OCI-LY7 (cell line): ENCODE measurements around the gene CPHXL2. TPM values are rescaled to one million over a fixed set of nuclear protein-coding genes. Genes with fewer than 3 reads are reported as not detected.
A peak's percentile ranks its signal among the peaks of the same experiment; 100 is the strongest.

Experiments
- BruUV-seq: library from RNA; stranded (reverse); fragments of 400-500 nt; replicated peaks from 2 replicates; lab custom pipeline; 2021; lab: Mats Ljungman, UMichigan
- CTCF ChIA-PET: fragments of 300-600 bp; sonication (Branson Sonifier 250); formaldehyde crosslinking; loops from one replicate; lab custom pipeline; 2022; ENCODE audit warnings: antibody characterized with exemption; ENCODE audit not compliant: unreplicated experiment; lab: Charles Lee
- POLR2A ChIA-PET: fragments of 300-600 bp; sonication (Branson Sonifier 250); formaldehyde crosslinking; loops from one replicate; lab custom pipeline; 2022; ENCODE audit warnings: antibody characterized with exemption; lab: Charles Lee
- DNase-seq: peaks from one replicate; pipeline ENCODE4 v3.0.0-alpha.2; 2015; ENCODE audit warnings: low spot score
- H2AFZ ChIP-seq: fragments of 200-600 bp; sonication (generic), shearing (Covaris generic); 2 replicates; pipeline ENCODE4 v1.6.1; 2014; ENCODE audit warnings: mild to moderate bottlenecking, antibody characterized with exemption, low read length, moderate library complexity
- H3K27ac ChIP-seq: fragments of 200-600 bp; sonication (generic); 2 replicates; pipeline ENCODE4 v1.5.1; 2014; ENCODE audit warnings: mixed run types, low read depth, mild to moderate bottlenecking, moderate library complexity, low read length, inconsistent platforms; ENCODE audit not compliant: poor library complexity, severe bottlenecking
- H3K36me3 ChIP-seq: fragments of 200-600 bp; sonication (generic); 2 replicates; pipeline ENCODE4 v1.6.1; 2014; ENCODE audit warnings: mild to moderate bottlenecking, antibody characterized with exemption, low read length, moderate library complexity, mixed read lengths; ENCODE audit not compliant: insufficient read depth
- H3K4me1 ChIP-seq: fragments of 200-600 bp; sonication (generic); 2 replicates; pipeline ENCODE4 v1.5.1; 2014; ENCODE audit warnings: mild to moderate bottlenecking, low read length; ENCODE audit not compliant: insufficient read depth, poor library complexity, severe bottlenecking
- H3K4me2 ChIP-seq: fragments of 200-600 bp; sonication (generic); 2 replicates; pipeline ENCODE4 v1.6.1; 2014; ENCODE audit warnings: mild to moderate bottlenecking, low read length
- H3K4me3 ChIP-seq: fragments of 200-600 bp; sonication (generic); 2 replicates; pipeline ENCODE4 v1.5.1; 2014; ENCODE audit warnings: mild to moderate bottlenecking, low read depth, low read length; ENCODE audit not compliant: poor library complexity, severe bottlenecking
- H3K79me2 ChIP-seq: fragments of 200-600 bp; sonication (generic); 2 replicates; pipeline ENCODE4 v1.6.1; 2016; ENCODE audit warnings: low read depth, mild to moderate bottlenecking, low read length, moderate library complexity, mixed read lengths; ENCODE audit not compliant: insufficient read depth
- H3K9me2 ChIP-seq: fragments of 200-600 bp; sonication (generic); 2 replicates; pipeline ENCODE4 v1.6.1; 2016; ENCODE audit warnings: mild to moderate bottlenecking, low read length, mixed read lengths; ENCODE audit not compliant: insufficient read depth
- H3K9me3 ChIP-seq: fragments of 200-600 bp; sonication (generic); 2 replicates; pipeline ENCODE4 v1.6.1; 2014; ENCODE audit warnings: mild to moderate bottlenecking, mixed run types, low read length, mixed read lengths
- H4K20me1 ChIP-seq: fragments of 200-600 bp; sonication (generic); 2 replicates; pipeline ENCODE4 v1.6.1; 2014; ENCODE audit warnings: mild to moderate bottlenecking, antibody characterized with exemption, low read length, moderate library complexity, mixed read lengths; ENCODE audit not compliant: insufficient read depth
- CTCF ChIP-seq: fragments of 200-600 bp; sonication (generic); conservative IDR thresholded peaks from 2 replicates; pipeline ENCODE4 v1.5.1; 2014; ENCODE audit warnings: mild to moderate bottlenecking, antibody characterized with exemption, low read length, moderate library complexity, mixed read lengths
- EZH2phosphoT487 ChIP-seq: fragments of 200-600 bp; sonication (generic); IDR thresholded peaks from 2 replicates; pipeline ENCODE4 v1.6.1; 2018; ENCODE audit warnings: low read depth, borderline replicate concordance, mild to moderate bottlenecking, mixed run types, antibody characterized with exemption, low read length, moderate library complexity, mixed read lengths
- intact Hi-C: fragments of 100-400 bp; cut with micrococcal nuclease; formaldehyde crosslinking; loops from one replicate; pipeline ENCODE4 v1.10.0; 2022; ENCODE audit not compliant: unreplicated experiment
- total RNA-seq, 2 experiments: library from RNA; depleted of rRNA in 1 of 2; stranded (reverse); fragments of >200 nt in 1 of 2; shearing (Covaris generic) in 1 of 2; gene quantifications; 2 replicates each; pipeline ENCODE4 v1.2.3, GENCODE V29; 2014 to 2022

The CPHXL2 gene
- total RNA-seq, 2 experiments from 2014 or later = not detected

GRCh38 chr16:75648265-75649076 lies 28.3 kb downstream of the CPHXL2 start:
- ChIA-PET CTCF (interaction anchor here (1.2 kb wide), 1 partner anchor 84 kb away, joined by 6 read pairs; no protein-coding TSS in a partner anchor), POLR2A (interaction anchor here (0.5 to 3.2 kb wide), 15 partner anchors 8 to 447 kb away, joined by 3 to 21 read pairs (median 4); partner anchors contain the start of genes ADAT1 and GABARAPL2)
- TF ChIP-seq EZH2phosphoT487 (no peak), CTCF (no peak)
- BruUV-seq = no TSS peak
- peak overlapping the region; percentile 87 for H3K4me2 ChIP-seq
- H3K9me2 ChIP-seq = no peaks in the 10 kb centered on the region
- intact Hi-C loops = loop anchor here (2.0 to 5.0 kb wide), 2 partner anchors 92 to 186 kb away; partner anchors contain the start of genes TMEM170A and TMEM231
- H2AFZ ChIP-seq = peak overlapping the region; percentile 39; the same call in 1 of the 2 replicates
- DNase-seq = peak; percentile 82
- peaks cover 65% of the 10 kb centered on the region for H3K4me1 ChIP-seq
- H3K27ac ChIP-seq = peak overlapping the region; percentile 82
- H3K9me3 ChIP-seq = no peaks in the 10 kb centered on the region
- peaks cover 96% of the 10 kb centered on the region for H3K79me2 ChIP-seq
- peaks cover 52% of the 10 kb centered on the region for H4K20me1 ChIP-seq
- peaks cover 47% of the 10 kb centered on the region for H3K36me3 ChIP-seq
- peak overlapping the region; percentile 88 for H3K4me3 ChIP-seq

GRCh38 chr16:75647492-75648264 lies 29.1 kb downstream of the CPHXL2 start, which contains the start of the genes KARS1 and TERF2IP:
Gene KARS1 (minus strand): TSS chr16:75647665. CDS start chr16:75647639, 26 bp downstream.
Gene TERF2IP (plus strand): TSS chr16:75647773. CDS start chr16:75647883, 110 bp downstream.
- BruUV-seq = no TSS peak
- H3K9me3 ChIP-seq = no peaks in the 10 kb centered on the region
- H3K27ac ChIP-seq = peak within 1 kb of the TSS; percentile 82
- peaks cover 57% of the 10 kb centered on the region for H3K4me1 ChIP-seq
- peaks cover 49% of the 10 kb centered on the region for H4K20me1 ChIP-seq
- intact Hi-C loops = loop anchor here (1.0 to 5.0 kb wide), 5 partner anchors 24 to 1543 kb away; partner anchors contain the start of genes ADAT1, TMEM170A and TMEM231
- DNase-seq = peak; percentile 93
- H3K4me2 ChIP-seq = peak within 1 kb of the TSS; percentile 87
- H3K79me2 ChIP-seq = peaks cover 96% of the 10 kb centered on the region
- H2AFZ ChIP-seq = peak within 1 kb of the TSS; percentile 69; the same call in 1 of the 2 replicates
- peak within 1 kb of the TSS; percentile 88 for H3K4me3 ChIP-seq
- POLR2A ChIA-PET = interaction anchor here (0.6 to 3.2 kb wide), 13 partner anchors 8 to 124 kb away, joined by 3 to 21 read pairs (median 5); partner anchors contain the start of genes ADAT1 and GABARAPL2
- H3K36me3 ChIP-seq = peaks cover 55% of the 10 kb centered on the region
- TF ChIP-seq CTCF (no peak), EZH2phosphoT487 (no peak)
- CTCF ChIA-PET = interaction anchor here (0.8 to 1.2 kb wide), 2 partner anchors 83 to 116 kb away, joined by 3 to 6 read pairs; no protein-coding TSS in a partner anchor
- H3K9me2 ChIP-seq = no peaks in the 10 kb centered on the region
